Measurements from ENCODE around the gene EFCAB6.

DNA sequence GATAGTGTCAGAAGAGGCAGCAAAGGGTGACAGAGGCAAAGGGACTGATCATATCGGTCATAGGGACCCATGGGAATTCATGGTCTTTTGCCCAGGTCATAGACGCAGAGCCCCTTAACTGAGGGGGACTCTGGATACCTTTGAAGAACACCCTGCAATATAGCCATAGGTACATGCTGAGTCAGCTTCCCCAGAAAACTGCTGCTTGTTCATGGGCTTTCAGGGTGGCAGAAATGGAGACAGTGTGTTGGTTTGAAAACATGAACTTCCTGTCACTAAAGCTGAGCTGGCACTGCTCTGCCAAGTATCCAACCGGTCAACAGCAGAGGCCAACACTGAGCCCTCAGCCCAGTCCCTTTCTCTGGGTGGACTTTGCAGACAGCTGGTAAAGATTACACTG lies 114.2 kb downstream of the EFCAB6 start:
- TF ChIP-seq RAD21 (IDR thresholded peaks at IDR 0.05) (no peak), CTCF (IDR thresholded peaks at IDR 0.05; ENCODE audit: low read depth, low read length, missing input control) (no peak), YY1 (IDR thresholded peaks at IDR 0.05) (no peak), EGR1 (IDR thresholded peaks at IDR 0.05; ENCODE audit: low read depth in 2 of 2) (no peak), TAF1 (conservative IDR thresholded peaks at IDR 0.05) (no peak), REST (IDR thresholded peaks at IDR 0.05) (no peak), SP1 (IDR thresholded peaks at IDR 0.05) (no peak), JUND (IDR thresholded peaks at IDR 0.05) (no peak), GABPA (IDR thresholded peaks at IDR 0.05 in 1 of 2, conservative IDR thresholded peaks at IDR 0.05 in 1 of 2) (no peak), HNF4G (IDR thresholded peaks at IDR 0.05) (no peak), ZBTB33 (IDR thresholded peaks at IDR 0.05) (no peak), RXRA (IDR thresholded peaks at IDR 0.05) (no peak)
- TF ChIP-seq, protein P1, sequence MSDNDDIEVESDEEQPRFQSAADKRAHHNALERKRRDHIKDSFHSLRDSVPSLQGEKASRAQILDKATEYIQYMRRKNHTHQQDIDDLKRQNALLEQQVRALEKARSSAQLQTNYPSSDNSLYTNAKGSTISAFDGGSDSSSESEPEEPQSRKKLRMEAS (IDR thresholded peaks at IDR 0.05): no peak
- TF ChIP-seq, protein P2, sequence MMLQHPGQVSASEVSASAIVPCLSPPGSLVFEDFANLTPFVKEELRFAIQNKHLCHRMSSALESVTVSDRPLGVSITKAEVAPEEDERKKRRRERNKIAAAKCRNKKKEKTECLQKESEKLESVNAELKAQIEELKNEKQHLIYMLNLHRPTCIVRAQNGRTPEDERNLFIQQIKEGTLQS (IDR thresholded peaks at IDR 0.05): no peak
